Glomerular visceral epithelial cell (primary cell): ENCODE results near the gene TBC1D2.
"Not testable (repeated sequence)": the region's sequence is repeated elsewhere in the genome, so short reads cannot be mapped to it uniquely, and the experiment has no call there.

Experiments used
- DNase-seq: peaks from one replicate; pipeline ENCODE4 v3.0.0-alpha.2; 2016; ENCODE audit errors: extremely low spot score

TBC1D2 gene

DNA sequence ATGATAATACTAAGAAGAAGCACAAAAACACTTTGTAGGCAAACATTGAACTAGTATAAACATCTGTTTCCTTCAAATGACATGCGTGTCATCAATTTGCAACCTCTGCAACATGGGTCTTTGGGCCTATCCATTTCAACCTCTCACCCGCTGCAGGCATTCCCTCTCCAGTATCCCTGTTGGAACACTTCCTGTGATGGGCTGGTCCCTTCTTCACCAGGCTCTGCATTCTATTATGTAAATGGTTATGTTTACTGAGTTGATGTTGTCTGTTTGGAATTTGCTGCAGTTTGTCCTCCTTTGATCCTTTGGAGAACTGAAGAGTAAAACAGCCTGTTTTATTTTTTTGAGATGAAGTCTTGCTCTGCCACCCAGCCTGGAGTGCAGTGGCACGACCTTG is 16.6 kb upstream of the TBC1D2 start:
- DNase-seq, result no peak

DNA sequence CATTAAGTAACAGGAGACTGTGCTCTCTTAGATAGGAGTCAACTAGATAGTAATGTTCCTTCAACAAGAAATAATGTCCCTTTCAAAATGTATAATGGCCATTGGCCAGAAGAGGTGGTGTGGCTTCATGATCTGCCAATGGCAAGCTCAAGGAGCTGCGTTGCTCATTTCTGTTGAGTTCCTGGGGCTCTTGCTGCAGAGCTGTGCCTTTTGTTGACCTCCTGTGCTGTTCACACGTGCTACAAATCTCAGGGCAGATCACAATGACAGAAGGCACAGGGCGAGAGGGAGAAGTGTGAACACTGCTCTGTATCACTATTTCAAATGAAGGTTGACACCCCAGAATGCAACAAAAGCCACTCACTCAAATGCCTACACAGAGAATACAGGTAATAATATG is 16.0 kb upstream of the TBC1D2 start:
- no peak for DNase-seq

DNA sequence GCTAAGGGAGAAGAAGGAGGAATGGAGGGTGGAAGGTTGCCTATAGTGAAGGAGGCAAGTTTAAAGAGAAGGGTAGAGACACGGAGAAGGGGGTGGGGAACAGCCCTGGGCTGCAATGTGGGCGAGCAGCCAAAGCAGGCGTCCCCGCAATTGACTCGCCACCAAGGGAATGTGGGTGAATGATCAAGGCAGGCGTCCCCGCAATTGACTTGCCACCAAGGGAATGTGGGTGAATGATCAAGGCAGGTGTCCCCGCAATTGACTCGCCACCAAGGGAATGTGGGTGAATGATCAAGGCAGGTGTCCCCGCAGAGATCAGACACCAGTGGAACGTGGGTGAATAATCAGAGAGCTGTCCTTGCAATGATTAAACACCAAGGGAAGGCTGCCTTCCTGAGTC is 14.8 kb upstream of the TBC1D2 start:
- DNase-seq, result not testable (repeated sequence)

DNA sequence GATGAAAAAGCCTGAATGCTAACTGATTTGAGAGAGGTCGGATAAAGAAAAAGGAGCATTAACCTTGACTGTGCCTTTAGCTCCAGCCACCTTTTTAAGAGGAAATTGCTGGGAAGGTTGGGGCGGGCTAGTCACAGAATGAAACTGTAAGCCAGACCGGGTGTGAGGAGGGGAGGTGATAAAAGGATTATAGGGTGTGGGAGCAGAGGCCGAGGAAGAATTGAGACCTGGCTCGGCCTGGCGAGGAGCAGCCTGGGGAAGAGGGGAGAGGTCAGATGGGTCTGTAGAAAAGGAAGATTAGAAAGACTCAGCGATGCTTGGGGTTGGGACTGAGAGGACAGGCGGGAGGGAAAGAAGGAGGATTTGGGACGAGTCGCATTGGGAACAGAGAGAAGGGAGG is 14.2 kb upstream of the TBC1D2 start:
- not testable (repeated sequence) for DNase-seq

DNA sequence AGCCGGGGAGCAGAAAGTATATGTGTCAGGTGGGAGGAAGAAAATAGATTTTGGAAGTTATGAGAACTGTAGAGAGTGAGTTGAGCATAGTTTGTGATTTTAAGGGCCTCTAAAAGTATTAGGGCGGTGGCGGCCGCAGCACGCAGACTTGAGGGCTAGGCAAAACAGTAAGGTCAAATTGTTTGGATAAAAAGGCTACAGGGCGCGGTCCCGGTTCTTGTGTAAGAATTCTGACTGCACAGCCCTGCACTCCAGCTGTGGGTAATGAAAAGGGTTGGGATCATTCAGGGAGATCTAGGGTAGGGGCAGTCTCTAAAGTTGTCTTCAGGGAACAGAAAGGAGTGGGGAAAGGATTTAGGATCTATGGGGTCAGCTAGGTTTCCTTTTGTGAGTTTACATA is 12.1 kb upstream of the TBC1D2 start:
- not testable (repeated sequence) for DNase-seq

GRCh38 chr9:98264516-98264915 is 9.1 kb upstream of the TBC1D2 start:
- no peak for DNase-seq

DNA sequence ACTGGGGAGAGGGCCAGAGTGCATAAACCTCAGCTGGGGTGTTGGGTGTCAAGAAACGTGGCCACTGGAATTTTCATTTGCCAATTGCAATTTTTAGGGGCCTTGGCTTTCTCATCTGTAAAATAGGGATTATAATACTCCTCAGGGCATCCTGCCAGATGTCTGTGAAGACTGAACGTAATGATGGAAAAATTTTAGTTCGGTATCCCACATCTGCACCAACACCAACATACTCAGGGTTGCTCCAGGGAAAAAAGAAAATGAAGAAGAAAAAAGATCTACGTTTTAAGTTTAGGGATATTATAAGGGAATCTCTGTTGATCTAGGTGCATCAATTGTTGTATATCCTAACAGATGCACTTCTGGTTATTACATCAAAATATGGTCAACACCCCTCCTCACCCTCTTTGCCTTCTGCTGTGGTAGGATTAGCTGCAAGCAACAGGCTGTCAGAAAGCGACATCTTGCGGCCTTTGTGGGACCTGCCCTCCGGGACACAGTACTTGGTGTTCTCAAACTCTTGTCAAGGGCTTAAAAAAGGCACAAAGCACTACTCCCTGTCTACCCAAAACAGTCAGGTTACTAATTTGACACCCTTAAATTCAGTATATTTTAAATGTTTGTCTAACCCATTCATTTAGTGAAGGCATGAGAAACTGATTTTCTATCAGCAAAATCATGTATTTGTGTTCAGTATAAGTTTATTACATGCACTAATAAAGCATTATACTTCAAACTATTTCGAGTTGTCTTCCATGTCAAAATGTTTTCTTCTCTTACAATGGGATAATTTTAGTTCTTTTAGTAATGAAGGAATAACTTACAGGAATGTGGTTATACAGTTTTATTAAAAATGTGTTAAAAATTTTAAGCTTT is 8.3 kb upstream of the TBC1D2 start:
- DNase-seq, result peak; percentile 79

- DNase-seq, result no peak
Measured at GRCh38 chr9:98263080-98263479, 7.6 kb upstream of the TBC1D2 start.

- DNase-seq, result no peak
Measured at GRCh38 chr9:98262056-98262455, 6.6 kb upstream of the TBC1D2 start.

GRCh38 chr9:98260635-98261034 is 5.2 kb upstream of the TBC1D2 start:
- no peak for DNase-seq

GRCh38 chr9:98259791-98260190 is 4.3 kb upstream of the TBC1D2 start:
- DNase-seq, result no peak

DNA sequence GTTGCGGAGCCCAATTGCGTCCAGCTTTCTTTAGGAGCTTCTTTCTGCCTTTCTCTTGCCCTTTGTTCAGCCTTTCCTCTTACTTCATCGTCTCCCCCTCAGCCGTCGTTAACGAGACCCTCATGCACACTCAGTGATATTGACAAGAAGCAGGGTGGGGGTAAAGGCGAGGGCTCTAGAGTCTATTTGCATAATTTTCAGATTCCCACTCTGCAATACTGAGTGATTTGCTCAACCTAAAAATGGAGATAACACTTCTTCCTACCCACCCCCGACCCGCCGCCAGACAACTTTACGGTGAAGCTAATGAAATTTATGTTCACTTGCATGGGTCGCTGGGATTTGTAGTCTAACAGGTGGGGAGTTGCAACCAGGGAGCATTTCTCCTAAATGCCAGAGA is 1.3 kb upstream of the TBC1D2 start:
- no peak for DNase-seq

DNA sequence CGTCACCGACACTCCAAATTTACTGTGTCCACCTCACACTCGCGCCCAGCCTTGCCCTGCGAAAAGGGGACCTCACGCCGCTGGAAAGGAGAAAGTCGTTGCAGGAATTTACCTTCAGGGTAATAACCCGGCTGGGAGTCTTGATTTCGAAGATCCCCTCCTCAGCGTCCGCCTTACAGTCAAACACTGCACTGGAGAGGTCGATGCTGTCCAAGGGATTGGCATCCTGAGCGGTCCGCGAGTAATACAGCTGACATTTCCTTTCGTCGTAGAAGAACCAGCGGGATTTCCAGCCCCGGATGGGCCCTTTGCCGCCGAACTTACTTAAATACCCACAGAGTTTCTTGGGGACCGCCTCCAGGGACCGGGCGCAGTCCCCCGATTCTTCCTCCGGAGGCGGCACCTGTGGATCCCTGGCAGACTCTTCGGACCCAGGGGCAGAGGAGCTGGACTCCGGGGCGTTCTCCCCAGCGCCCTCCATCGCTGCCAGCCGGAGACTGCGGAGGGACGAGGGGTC is 330 bp downstream of the TBC1D2 start:
- DNase-seq, result peak; percentile 57

GRCh38 chr9:98254228-98255060 is 1.0 kb downstream of the TBC1D2 start:
- DNase-seq, result no peak

- DNase-seq, result no peak
Measured at GRCh38 chr9:98253565-98253964, 1.9 kb downstream of the TBC1D2 start.

DNA sequence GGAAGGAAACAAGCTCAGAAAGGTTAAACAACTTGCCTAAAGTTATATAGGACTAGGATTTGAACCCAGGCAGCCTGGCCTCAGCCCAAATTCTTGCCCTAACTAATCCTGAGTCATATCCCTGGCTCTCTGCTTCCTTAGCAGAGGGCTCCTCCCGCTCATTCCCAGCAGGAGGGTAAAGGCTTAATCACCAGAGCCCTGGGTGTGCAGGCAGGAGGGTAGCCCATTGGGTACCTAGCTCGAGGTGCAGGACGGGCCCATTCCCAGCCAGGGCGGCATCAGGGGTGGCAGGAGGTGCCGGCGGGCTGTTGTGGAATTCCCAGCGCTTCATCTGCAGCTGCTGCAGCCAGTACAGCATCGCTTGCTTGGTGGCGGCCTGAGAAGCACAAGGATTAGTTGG is 3.9 kb downstream of the TBC1D2 start:
- peak; percentile 89 for DNase-seq

- no peak for DNase-seq
Measured at GRCh38 chr9:98249771-98250170, 5.7 kb downstream of the TBC1D2 start.

- DNase-seq, result peak; percentile 85
Measured at GRCh38 chr9:98248737-98249474, 6.5 kb downstream of the TBC1D2 start.

DNA sequence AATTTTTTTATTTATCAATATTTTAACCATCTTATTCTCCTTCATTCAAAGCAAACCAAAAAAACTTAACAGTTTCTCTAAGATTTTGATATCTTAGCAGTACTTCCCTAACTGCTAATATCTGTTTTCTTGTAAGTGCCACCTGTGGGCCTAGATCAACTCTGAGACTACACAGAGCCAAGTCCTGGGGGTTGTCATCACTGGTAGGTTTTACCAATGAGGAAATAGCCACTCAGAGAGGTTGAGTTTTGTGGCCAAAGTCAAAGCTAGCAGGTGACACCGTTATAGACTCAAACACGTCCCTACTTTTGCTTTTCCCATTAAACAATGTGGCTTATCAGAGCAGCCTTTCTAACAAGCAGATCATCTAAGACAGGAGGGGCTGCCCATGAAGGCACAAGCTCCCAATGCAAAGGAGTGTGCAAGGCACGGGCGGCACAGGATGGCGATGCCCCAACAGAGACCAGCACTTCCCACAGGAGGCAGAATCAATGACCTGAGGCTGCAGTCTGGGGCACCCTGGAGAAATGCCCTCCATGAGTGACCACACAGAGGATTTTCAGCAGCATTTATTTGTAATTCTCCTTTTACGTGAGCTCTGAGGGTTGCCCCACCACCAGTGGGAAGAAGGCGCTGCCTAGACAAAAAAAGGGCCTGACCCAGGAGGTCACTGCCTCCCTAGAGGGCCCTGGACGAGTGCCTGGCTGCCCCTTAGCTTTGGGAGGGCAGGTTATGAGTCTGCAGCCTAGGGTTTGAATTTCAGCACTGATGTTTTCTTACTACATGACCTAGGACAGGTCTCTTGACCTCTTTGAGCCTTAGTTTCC is 7.4 kb downstream of the TBC1D2 start:
- no peak for DNase-seq

DNA sequence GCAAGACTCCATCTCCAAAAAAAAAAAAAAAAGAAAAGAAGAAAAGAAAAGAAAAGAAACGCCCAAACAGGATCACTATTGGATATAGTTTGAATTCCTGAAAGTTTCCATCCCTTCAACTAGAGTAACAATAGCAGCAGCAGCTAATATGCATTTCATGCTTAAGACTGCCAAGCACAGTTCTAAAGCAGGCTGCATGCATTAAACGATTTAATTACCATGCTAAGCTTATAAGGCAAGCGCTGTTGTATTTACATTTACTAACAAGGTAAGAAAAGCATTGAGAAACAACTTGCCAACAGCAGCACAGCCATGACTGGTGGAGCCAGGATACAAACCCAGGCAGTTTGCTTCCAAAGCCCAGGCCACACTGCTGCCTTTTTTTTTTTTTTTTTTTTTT is 13.0 kb downstream of the TBC1D2 start:
- DNase-seq, result no peak
